Spleen (tissue), 11 donors: Measurements from ENCODE around the gene TYK2. TPM values are rescaled to one million over a fixed set of nuclear protein-coding genes. Genes with fewer than 3 reads are reported as not detected.
A peak's percentile ranks its signal among the peaks of the same experiment; 100 is the strongest.

ENCODE experiments used
- DNase-seq: peaks from one replicate; pipeline ENCODE4 v3.0.0-alpha.2; 2020
- H3K27ac ChIP-seq, 8 donors: fragments of 200-600 bp; sonication (generic) in 7 of 8; 1 replicate in 4 of 8; 2 replicates in 4 of 8; pipeline versions ENCODE4 v1.5.0 to v1.8.0; 2016 to 2021; ENCODE audit warnings: inconsistent platforms in 4 of 8, mild to moderate bottlenecking in 4 of 8, moderate library complexity in 1 of 8
- H3K27me3 ChIP-seq, 7 donors: fragments of 200-600 bp; sonication (generic) in 6 of 7; replicated peaks in 1 of 7; 1 replicate in 4 of 7; 2 replicates in 3 of 7; pipeline versions ENCODE4 v1.5.0 to v1.8.0; 2016 to 2021; ENCODE audit warnings: inconsistent platforms in 3 of 7, mild to moderate bottlenecking in 1 of 7
- H3K36me3 ChIP-seq, 6 donors: fragments of 200-600 bp; sonication (generic) in 5 of 6; 1 replicate in 4 of 6; 2 replicates in 2 of 6; pipeline versions ENCODE4 v1.5.0 to v1.8.0; 2016 to 2021; ENCODE audit warnings: inconsistent platforms in 2 of 6
- H3K4me1 ChIP-seq, 6 donors: fragments of 200-600 bp; sonication (generic) in 5 of 6; 1 replicate in 3 of 6; 2 replicates in 3 of 6; pipeline versions ENCODE4 v1.5.0 to v1.8.0; 2016 to 2021; ENCODE audit warnings: inconsistent platforms in 3 of 6
- H3K4me3 ChIP-seq, 8 donors: fragments of 200-600 bp; sonication (generic) in 7 of 8; 1 replicate in 4 of 8; 2 replicates in 4 of 8; pipeline versions ENCODE4 v1.5.0 to v1.8.0; 2016 to 2021; ENCODE audit warnings: inconsistent platforms in 4 of 8, mild to moderate bottlenecking in 4 of 8, moderate library complexity in 2 of 8
- H3K9me3 ChIP-seq, 8 donors: fragments of 200-600 bp; sonication (generic) in 7 of 8; 1 replicate in 4 of 8; 2 replicates in 4 of 8; pipeline versions ENCODE4 v1.5.0 to v1.8.0; 2016 to 2021; ENCODE audit warnings: inconsistent platforms in 4 of 8
- POLR2A ChIP-seq, 3 donors: fragments of 450-650 bp; IDR thresholded peaks; one replicate each; pipeline ENCODE4 v1.5.1; 2017; ENCODE audit warnings: antibody characterized with exemption in 3 of 3, mild to moderate bottlenecking in 1 of 3
- POLR2AphosphoS5 ChIP-seq, 3 donors: sonication (generic); formaldehyde crosslinking; IDR thresholded peaks; one replicate each; pipeline ENCODE4 v1.5.1; 2017; ENCODE audit warnings: antibody characterized with exemption in 3 of 3
- WGBS, 5 donors: extraction: QIAGEN DNeasy Blood & Tissue Kit in 3 of 5; methylation state at CpG; one replicate each; pipeline versions ENCODE4 v1.1.5 to v1.1.7; 2013 to 2018; 5-methylcytosine and 5-hydroxymethylcytosine counted together
- intact Hi-C: fragments of 100-400 bp; cut with DNase I; formaldehyde crosslinking; loops from one replicate; pipeline ENCODE4 v1.15.0; 2023; ENCODE audit warnings: low total_unique reads
- polyA plus RNA-seq, 3 donors: library from polyadenylated mRNA; stranded (reverse); fragments of 200-250 nt; gene quantifications; one replicate each; pipeline ENCODE4 v1.2.1, GENCODE V29; 2013
- total RNA-seq, 7 donors: library from RNA; depleted of rRNA in 3 of 7; stranded (reverse); fragments of >200 nt in 3 of 7; fragmentation: NEBNext Ultra II Directional in 4 of 7; extraction: Animal tissue kit (Norgen Biotek cat#: 25700) in 4 of 7; gene quantifications; one replicate each; pipeline versions ENCODE4 v1.1.0 to v1.2.1, GENCODE V29; 2016 to 2021
- TF ChIP-seq, protein P1 (sequence below), 11 experiments: fragments of 200-600 bp in 7 of 11; fragments of 450-650 bp in 4 of 11; sonication (generic) in 4 of 11; IDR thresholded peaks in 8 of 11; conservative IDR thresholded peaks in 3 of 11; 1 replicate in 7 of 11; 2 replicates in 4 of 11; pipeline versions ENCODE4 v1.4.0 to v1.8.0; 2016 to 2021; ENCODE audit warnings: antibody characterized with exemption in 11 of 11, inconsistent platforms in 4 of 11, mild to moderate bottlenecking in 1 of 11
- donor health status: healthy with polysubstance abuse.
- donor health status: DM: no; HTN: no; CAD: no; lungs with moderate emphysema.
- donor health status: DM: no; HTN: no; CAD: no.
- donor health status: Bipolar disorder and iron deficiency.
- donor health status: healthy.
- donor health status: DM: no; HTN: no; CAD: no.
- donor health status: DM: yes; HTN: yes; CAD: no.

TYK2 gene
- total and polyA plus RNA-seq, 10 donors = 159 to 422 (median 251) TPM

DNA sequence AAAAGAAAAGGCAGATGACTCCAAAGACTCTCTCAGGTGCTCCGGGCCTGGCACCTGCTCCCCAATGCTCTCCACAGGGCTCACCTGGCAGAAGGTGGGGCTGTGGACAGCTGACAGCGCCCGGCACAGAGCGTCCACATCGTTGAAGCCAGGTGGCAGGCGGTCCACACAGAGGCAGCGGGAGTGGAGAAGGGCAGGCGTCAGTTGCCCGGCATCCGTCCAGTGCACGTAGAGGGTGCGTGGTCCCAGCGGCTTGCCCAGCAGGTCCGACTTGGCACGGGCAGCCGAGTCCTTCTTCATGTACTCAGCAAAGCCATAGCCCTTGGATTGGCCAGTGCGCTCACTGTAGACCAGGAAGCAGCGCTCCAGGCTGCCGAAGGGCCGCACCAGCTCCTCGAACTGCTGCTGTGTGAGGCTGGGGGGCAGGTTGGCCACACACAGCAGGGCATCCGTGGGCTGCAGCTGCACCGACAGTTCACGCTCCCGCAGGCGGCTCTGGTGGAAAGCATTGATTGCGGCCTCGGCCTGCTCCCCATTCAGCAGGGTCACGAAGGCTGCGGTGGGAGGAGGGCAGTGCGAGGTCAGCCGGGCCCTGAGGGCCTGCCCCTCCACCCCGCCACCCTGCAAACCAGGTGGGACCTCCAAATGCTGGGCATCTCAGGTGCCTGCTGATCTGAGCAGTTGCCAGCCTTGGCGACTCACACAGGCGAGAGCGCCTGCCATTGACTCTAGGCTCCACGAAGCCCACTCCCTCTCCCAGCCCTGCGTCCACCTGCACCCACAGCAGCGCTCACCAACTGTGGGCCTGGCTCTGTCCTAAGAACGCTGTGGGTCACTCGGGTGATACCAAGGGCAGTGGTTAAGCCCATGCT is 51.6 kb downstream of the TYK2 start:
- Histone ChIP-seq H3K36me3 (peaks cover 6 to 82% (median 70%) of the 10 kb centered on the region in 6 donors), H3K9me3 (no peaks in the 10 kb centered on the region), H3K27me3 (no peaks in the 10 kb centered on the region), H3K4me1 (peaks cover 11 to 40% (median 18%) of the 10 kb centered on the region in 6 donors), H3K4me3 (no peak overlapping the region), H3K27ac (no peak overlapping the region)
- intact Hi-C loops = no loop called here
- DNase-seq = no peak
- 95 to 98% (median 97%) methylated on average over 34 to 41 of the region's 41 CpGs for WGBS, 5 donors
- TF ChIP-seq POLR2AphosphoS5 (IDR thresholded peaks at IDR 0.05) (peak in 1 of 3 donors; percentile 32), POLR2A (IDR thresholded peaks at IDR 0.05) (no peak)
- TF ChIP-seq, protein P1, sequence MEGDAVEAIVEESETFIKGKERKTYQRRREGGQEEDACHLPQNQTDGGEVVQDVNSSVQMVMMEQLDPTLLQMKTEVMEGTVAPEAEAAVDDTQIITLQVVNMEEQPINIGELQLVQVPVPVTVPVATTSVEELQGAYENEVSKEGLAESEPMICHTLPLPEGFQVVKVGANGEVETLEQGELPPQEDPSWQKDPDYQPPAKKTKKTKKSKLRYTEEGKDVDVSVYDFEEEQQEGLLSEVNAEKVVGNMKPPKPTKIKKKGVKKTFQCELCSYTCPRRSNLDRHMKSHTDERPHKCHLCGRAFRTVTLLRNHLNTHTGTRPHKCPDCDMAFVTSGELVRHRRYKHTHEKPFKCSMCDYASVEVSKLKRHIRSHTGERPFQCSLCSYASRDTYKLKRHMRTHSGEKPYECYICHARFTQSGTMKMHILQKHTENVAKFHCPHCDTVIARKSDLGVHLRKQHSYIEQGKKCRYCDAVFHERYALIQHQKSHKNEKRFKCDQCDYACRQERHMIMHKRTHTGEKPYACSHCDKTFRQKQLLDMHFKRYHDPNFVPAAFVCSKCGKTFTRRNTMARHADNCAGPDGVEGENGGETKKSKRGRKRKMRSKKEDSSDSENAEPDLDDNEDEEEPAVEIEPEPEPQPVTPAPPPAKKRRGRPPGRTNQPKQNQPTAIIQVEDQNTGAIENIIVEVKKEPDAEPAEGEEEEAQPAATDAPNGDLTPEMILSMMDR (IDR thresholded peaks at IDR 0.05 in 8 of 11, conservative IDR thresholded peaks at IDR 0.05 in 3 of 11) = no peak

DNA sequence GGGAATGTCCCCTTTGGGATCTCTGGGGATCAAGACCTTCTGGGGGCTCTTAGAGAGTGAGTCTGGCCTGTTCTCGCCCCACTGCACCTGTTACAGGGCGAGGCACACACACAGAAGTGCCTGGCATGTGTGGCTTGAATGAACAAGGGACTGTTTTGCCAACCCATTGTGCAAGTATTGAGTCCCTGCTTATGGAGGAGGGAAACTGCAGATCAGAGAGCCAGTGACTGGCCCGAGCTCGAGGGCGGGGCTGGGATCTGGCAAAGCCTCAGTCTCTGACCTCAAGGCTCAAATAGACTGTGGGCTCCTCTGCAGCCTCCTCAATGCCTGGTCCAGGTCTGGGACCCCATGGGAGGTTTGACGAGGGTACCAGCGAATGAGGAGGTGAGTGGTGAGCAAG is 52.6 kb downstream of the TYK2 start:
- no peak for DNase-seq
- Histone ChIP-seq H3K36me3 (peaks cover 6 to 92% (median 80%) of the 10 kb centered on the region in 6 donors), H3K27me3 (no peaks in the 10 kb centered on the region), H3K9me3 (no peaks in the 10 kb centered on the region), H3K27ac (no peak overlapping the region), H3K4me3 (no peak overlapping the region), H3K4me1 (peaks cover 11 to 33% (median 14%) of the 10 kb centered on the region in 6 donors)
- TF ChIP-seq POLR2A (IDR thresholded peaks at IDR 0.05) (no peak), POLR2AphosphoS5 (IDR thresholded peaks at IDR 0.05) (no peak)
- TF ChIP-seq, protein P1 (IDR thresholded peaks at IDR 0.05 in 8 of 11, conservative IDR thresholded peaks at IDR 0.05 in 3 of 11) = no peak
- WGBS, 5 donors = 93 to 96% (median 93%) methylated on average over 6 to 7 of the region's 7 CpGs
- intact Hi-C loops = no loop called here

DNA sequence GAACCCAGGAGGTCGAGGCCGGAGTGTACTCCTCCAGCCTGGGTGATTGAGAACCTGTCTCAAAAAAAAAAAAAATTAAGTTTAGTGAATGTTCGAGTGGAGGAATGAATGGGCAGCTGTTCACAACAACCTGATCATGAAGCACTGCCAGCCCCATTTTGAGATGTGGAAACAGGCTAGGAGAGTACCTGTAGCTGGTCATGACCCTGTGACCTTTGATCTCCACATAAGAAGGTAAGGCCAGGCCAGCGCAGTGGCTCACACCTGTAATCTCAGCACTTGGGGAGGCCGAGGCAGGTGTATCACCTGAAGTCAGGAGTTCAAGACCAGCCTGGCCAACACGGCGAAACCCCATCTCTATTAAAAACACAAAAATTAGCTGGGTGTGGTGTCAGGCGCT is 54.6 kb downstream of the TYK2 start:
- TF ChIP-seq POLR2A (IDR thresholded peaks at IDR 0.05) (no peak), POLR2AphosphoS5 (IDR thresholded peaks at IDR 0.05) (no peak)
- TF ChIP-seq, protein P1 (IDR thresholded peaks at IDR 0.05 in 8 of 11, conservative IDR thresholded peaks at IDR 0.05 in 3 of 11) = no peak
- H3K9me3 ChIP-seq = no peaks in the 10 kb centered on the region
- 86 to 98% (median 92%) methylated on average over 8 of the region's 8 CpGs for WGBS, 5 donors
- H3K4me1 ChIP-seq = peaks cover 0 to 16% (median 0%) of the 10 kb centered on the region in 6 donors
- no peak overlapping the region for H3K27ac ChIP-seq
- no peak for DNase-seq
- peaks cover 6 to 100% (median 99%) of the 10 kb centered on the region in 6 donors for H3K36me3 ChIP-seq
- no peak overlapping the region for H3K4me3 ChIP-seq
- intact Hi-C loops = no loop called here
- no peaks in the 10 kb centered on the region for H3K27me3 ChIP-seq
